Adrenal gland (tissue), 12 donors: Measurements from ENCODE around the gene AUTS2. TPM values are rescaled to one million over a fixed set of nuclear protein-coding genes. Genes with fewer than 3 reads are reported as not detected.

Experiments used
- DNase-seq, 7 donors: peaks; one replicate each; pipeline ENCODE4 v3.0.0-alpha.2; 2019 to 2020
- H3K27ac ChIP-seq, 5 donors: fragments of 200-600 bp; sonication (generic) in 4 of 5; 1 replicate in 3 of 5; 2 replicates in 2 of 5; pipeline versions ENCODE4 v1.5.1 to v1.8.0; 2016 to 2020; ENCODE audit warnings: mild to moderate bottlenecking in 1 of 5
- H3K27me3 ChIP-seq: fragments of 200-600 bp; 2 replicates; pipeline ENCODE4 v1.8.0; 2021
- H3K36me3 ChIP-seq, 2 donors: fragments of 200-600 bp; replicated peaks in 1 of 2; 1 replicate in 1 of 2; 2 replicates in 1 of 2; pipeline versions ENCODE4 v1.5.1 to v1.8.0; 2018 to 2022
- H3K4me1 ChIP-seq, 2 donors: fragments of 200-600 bp; replicated peaks in 1 of 2; 1 replicate in 1 of 2; 2 replicates in 1 of 2; pipeline versions ENCODE4 v1.5.1 to v1.8.0; 2018 to 2021
- H3K4me3 ChIP-seq, 4 donors: fragments of 200-600 bp; sonication (generic) in 3 of 4; one replicate each; pipeline ENCODE4 v1.5.1; 2016 to 2018
- H3K9me3 ChIP-seq, 3 donors: fragments of 200-600 bp; sonication (generic) in 1 of 3; replicated peaks in 1 of 3; 1 replicate in 2 of 3; 2 replicates in 1 of 3; pipeline versions ENCODE4 v1.5.1 to v1.8.0; 2016 to 2021
- POLR2A ChIP-seq, 2 donors: fragments of 450-650 bp; IDR thresholded peaks; one replicate each; pipeline ENCODE4 v1.6.1; 2017; ENCODE audit warnings: antibody characterized with exemption in 2 of 2, mild to moderate bottlenecking in 2 of 2, moderate library complexity in 1 of 2
- WGBS, 4 donors: extraction: QIAGEN DNeasy Blood & Tissue Kit in 2 of 4; methylation state at CpG; one replicate each; pipeline versions ENCODE4 v1.1.5 to v1.1.7; 2013 to 2017; 5-methylcytosine and 5-hydroxymethylcytosine counted together
- intact Hi-C, 2 donors: fragments of 100-400 bp; cut with DNase I; formaldehyde crosslinking; loops; one replicate each; pipeline versions ENCODE4 v1.14.1 to v1.15.0; 2022 to 2023
- polyA plus RNA-seq, 3 donors: library from polyadenylated mRNA; stranded (reverse); fragments of 200-250 nt in 2 of 3; fragments of 350-450 nt in 1 of 3; fragmentation: Illumina TruSeq in 1 of 3; extraction: RNeasy Lipid Tissue Mini Kit (QIAGEN cat#74804) in 1 of 3; gene quantifications; one replicate each; pipeline ENCODE4 v1.2.3, GENCODE V29; 2013 to 2014
- total RNA-seq, 9 donors: library from RNA; depleted of rRNA in 4 of 9; stranded (reverse); fragments of >200 nt in 4 of 9; fragments of 120-200 nt in 1 of 9; fragmentation: NEBNext Ultra II Directional in 1 of 9; extraction: Animal tissue kit (Norgen Biotek cat#: 25700) in 1 of 9; gene quantifications; one replicate each; pipeline versions ENCODE4 v1.1.0 to v1.2.4, GENCODE V29; 2013 to 2023
- TF ChIP-seq, protein P1 (sequence below), 6 experiments: fragments of 450-650 bp in 4 of 6; fragments of 200-600 bp in 2 of 6; sonication (generic) in 1 of 6; IDR thresholded peaks; 1 replicate in 5 of 6; 2 replicates in 1 of 6; pipeline versions ENCODE4 v1.5.1 to v1.8.0; 2016 to 2021; ENCODE audit warnings: antibody characterized with exemption in 6 of 6, mild to moderate bottlenecking in 2 of 6, moderate library complexity in 1 of 6
- donor health status: healthy with polysubstance abuse.
- donor health status: Bipolar disorder and iron deficiency.
- donor health status: DM: yes; HTN: yes; CAD: no.
- donor health status: DM: no; HTN: no; CAD: no.
- donor health status: DM: no; HTN: no; CAD: no.
- donor health status: DM: yes; HTN: yes; CAD: no.

Gene AUTS2
- total and polyA plus RNA-seq, 12 donors = 6.4 to 44.0 (median 15.2) TPM

DNA sequence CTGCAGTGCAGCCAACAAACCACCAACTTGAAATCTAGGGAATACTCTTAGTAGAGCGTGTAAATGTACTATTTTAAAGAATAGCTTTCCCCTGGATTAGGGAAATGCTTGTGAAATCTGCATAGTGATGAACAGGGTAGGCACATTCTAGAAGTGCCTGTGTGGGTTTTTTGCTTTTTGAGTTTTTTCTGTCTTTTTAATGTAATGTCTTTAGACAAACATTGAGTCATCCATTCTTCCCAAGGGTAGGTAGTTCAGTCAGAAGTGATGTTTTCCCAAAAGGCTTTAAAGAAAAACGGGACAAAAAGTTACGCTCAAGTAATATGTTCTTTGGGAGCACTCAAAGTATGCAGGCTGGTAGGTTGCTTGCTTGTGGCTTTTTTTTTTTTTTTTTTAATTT, 130.0 kb downstream of the AUTS2 start:
- Histone ChIP-seq H3K9me3 (no peaks in the 10 kb centered on the region), H3K36me3 (no peaks in the 10 kb centered on the region), H3K27me3 (no peaks in the 10 kb centered on the region), H3K27ac (no peak overlapping the region), H3K4me3 (no peak overlapping the region), H3K4me1 (peaks cover 0 to 22% of the 10 kb centered on the region in 2 donors)
- no peak for DNase-seq
- 76 to 85% (median 77%) methylated on average over 3 of the region's 3 CpGs for WGBS, 4 donors
- intact Hi-C loops = no loop called here
- TF ChIP-seq POLR2A (IDR thresholded peaks at IDR 0.05) = no peak
- TF ChIP-seq, protein P1, sequence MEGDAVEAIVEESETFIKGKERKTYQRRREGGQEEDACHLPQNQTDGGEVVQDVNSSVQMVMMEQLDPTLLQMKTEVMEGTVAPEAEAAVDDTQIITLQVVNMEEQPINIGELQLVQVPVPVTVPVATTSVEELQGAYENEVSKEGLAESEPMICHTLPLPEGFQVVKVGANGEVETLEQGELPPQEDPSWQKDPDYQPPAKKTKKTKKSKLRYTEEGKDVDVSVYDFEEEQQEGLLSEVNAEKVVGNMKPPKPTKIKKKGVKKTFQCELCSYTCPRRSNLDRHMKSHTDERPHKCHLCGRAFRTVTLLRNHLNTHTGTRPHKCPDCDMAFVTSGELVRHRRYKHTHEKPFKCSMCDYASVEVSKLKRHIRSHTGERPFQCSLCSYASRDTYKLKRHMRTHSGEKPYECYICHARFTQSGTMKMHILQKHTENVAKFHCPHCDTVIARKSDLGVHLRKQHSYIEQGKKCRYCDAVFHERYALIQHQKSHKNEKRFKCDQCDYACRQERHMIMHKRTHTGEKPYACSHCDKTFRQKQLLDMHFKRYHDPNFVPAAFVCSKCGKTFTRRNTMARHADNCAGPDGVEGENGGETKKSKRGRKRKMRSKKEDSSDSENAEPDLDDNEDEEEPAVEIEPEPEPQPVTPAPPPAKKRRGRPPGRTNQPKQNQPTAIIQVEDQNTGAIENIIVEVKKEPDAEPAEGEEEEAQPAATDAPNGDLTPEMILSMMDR (IDR thresholded peaks at IDR 0.05) = no peak

DNA sequence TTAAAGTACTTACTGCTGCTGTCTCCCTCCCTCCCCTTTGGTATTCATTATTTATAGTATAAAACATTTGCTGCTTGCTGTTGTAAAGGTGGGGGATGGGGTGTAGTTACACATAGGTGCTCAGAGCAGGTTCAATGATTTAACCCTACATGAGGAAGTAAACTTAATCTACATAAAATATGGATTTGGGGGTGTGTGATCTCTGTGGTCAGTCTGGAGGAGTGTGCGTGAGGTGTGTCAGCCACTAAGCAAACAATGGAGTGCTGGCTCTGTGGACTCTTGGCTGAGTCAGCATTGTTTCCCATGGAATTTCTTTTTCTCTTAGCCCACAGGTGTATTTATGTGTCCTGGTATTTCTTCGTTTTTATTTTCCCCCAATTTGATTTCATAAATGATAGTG, 133.9 kb downstream of the AUTS2 start:
- intact Hi-C loops = no loop called here
- DNase-seq = no peak
- Histone ChIP-seq H3K4me1 (peaks cover 0 to 11% of the 10 kb centered on the region in 2 donors), H3K36me3 (no peaks in the 10 kb centered on the region), H3K4me3 (no peak overlapping the region), H3K27me3 (no peaks in the 10 kb centered on the region), H3K9me3 (no peaks in the 10 kb centered on the region), H3K27ac (no peak overlapping the region)
- WGBS, 4 donors = 75 to 90% (median 81%) methylated on average over 2 of the region's 2 CpGs
- TF ChIP-seq, protein P1 (IDR thresholded peaks at IDR 0.05) = no peak
- no peak for TF ChIP-seq POLR2A (IDR thresholded peaks at IDR 0.05)

- intact Hi-C loops = no loop called here
- Histone ChIP-seq H3K27me3 (no peaks in the 10 kb centered on the region), H3K9me3 (no peaks in the 10 kb centered on the region), H3K27ac (no peak overlapping the region), H3K36me3 (no peaks in the 10 kb centered on the region), H3K4me3 (no peak overlapping the region), H3K4me1 (peaks cover 4 to 26% of the 10 kb centered on the region in 2 donors)
- no peak for DNase-seq
- TF ChIP-seq POLR2A (IDR thresholded peaks at IDR 0.05) = no peak
- TF ChIP-seq, protein P1 (IDR thresholded peaks at IDR 0.05) = no peak
- WGBS, 4 donors = 66 to 98% (median 92%) methylated on average over 2 of the region's 2 CpGs
Measured at GRCh38 chr7:69735582-69735981, 137.3 kb downstream of the AUTS2 start.

- no peak overlapping the region for H3K27ac ChIP-seq
- no peak for DNase-seq
- H3K27me3 ChIP-seq = no peaks in the 10 kb centered on the region
- peaks cover 4 to 26% of the 10 kb centered on the region in 2 donors for H3K4me1 ChIP-seq
- H3K4me3 ChIP-seq = no peak overlapping the region
- TF ChIP-seq POLR2A (IDR thresholded peaks at IDR 0.05) = no peak
- TF ChIP-seq, protein P1 (IDR thresholded peaks at IDR 0.05) = no peak
- intact Hi-C loops = no loop called here
- no peaks in the 10 kb centered on the region for H3K36me3 ChIP-seq
- 86 to 94% (median 89%) methylated on average over 3 of the region's 3 CpGs for WGBS, 4 donors
- no peaks in the 10 kb centered on the region for H3K9me3 ChIP-seq
Measured at GRCh38 chr7:69736126-69736810, 138.0 kb downstream of the AUTS2 start.
